ENCODE data around the gene CELSR1.

The CELSR1 gene

DNA sequence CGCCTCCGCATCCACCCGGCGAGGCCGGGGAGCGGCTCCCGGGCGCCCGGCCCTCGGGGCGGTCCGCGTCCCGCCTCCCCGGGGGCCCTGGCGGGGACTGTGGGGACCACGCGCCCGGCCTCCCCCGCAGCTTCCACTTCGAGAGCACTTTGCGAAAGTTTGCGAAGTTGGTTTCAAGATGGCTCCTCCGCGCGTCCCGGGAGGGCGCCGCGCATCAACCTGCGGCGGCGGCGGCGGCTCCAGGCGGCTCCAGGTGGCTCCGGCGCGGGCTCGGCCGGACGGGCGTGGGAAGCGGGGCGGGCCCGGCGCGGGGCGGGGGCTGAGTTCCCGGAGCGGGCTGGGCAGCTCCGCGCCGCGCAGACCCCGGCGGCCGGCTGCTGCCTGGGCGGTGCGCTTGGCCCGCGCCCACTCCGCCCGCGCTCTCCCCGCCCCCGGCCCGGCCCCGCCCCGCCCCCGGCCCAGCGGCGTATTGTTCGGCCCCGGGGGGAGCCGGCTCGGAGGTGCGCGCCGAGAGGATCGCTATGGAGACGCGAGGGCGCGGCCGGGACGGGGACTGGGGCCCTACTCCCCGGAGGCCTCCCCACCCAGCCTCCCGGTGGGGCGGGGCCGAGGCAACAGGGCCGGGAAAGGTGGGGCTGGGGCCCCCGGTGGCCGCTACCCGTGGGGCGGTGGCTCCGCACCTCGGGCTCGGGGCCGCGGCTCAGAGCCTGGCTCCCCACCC, at the start of gene CELSR1:
CELSR1 (minus strand) TSS at position 396 of the 721 bp plus-strand sequence. CDS start 450 bp downstream, outside the sequence.
- DNase-seq = no peak

- peak; percentile 24 for DNase-seq
These were observed 49.6 kb upstream of the CELSR1 start for GRCh38 chr22:46587061-46587460.

GRCh38 chr22:46586531-46587011, 49.2 kb upstream of the CELSR1 start:
- no peak for DNase-seq

- DNase-seq = no peak
These were observed 48.7 kb upstream of the CELSR1 start for GRCh38 chr22:46586123-46586519.

GRCh38 chr22:46585340-46586122, 48.1 kb upstream of the CELSR1 start:
- DNase-seq = no peak

DNA sequence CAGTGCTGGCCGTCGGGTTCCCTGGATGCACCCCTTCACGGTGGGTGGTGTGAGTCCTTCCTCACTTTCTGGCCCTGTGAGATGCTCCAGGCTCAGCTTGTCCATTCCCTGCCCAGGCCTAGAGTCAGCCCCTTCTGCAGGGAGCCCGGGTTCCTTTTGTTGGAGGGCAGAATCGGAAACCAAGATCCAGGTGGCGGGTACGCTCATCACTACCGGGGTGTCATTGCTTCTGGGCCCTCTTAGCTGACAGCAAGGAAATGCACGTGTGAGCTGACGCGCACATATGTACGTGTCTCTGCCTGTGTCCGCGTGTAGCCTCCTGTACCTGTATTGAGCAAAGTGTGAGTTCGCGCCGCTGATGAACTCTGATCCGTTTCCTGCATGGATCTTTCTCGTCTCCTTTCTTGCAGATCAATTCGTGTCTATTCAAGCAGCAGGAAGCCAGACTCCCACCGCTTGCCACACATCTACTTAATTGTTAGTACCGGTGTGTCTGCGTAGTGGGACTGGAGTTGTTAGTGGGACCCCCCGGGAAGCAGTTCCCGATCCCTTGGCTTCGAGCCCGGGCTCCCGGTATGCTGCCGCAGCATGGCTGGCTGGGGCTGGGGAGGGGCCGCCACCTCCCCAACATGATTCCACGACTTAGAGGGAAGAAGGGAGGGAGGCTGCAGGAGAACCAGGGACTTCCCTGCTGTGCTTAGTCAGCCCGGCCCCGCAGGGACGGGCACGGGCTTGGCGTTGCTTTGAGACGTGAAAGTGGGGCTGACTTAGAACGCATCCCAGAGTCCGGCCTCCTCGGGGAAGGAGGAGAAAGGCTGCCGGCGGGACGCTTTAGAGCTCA, 46.9 kb upstream of the CELSR1 start:
- DNase-seq = no peak

DNA sequence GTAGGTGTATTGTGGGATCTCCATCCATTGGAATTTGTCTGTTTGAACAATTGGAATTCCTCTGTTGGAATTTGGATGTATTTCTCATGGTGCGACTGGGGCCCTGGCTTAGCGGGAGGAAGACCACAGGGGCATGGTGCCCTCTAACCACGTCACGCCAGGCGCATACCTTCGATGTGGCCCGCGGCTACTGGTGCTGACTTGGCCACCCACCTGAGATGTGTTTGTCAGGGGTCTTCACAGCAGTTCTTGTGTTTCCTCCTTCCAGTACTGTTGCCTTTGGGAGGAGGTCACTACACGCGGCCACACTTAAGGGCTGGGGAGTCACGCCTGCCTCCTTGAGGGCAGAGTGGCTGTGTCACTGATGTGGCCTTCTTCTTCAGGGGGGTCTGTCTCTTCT, 46.2 kb upstream of the CELSR1 start:
- no peak for DNase-seq

DNA sequence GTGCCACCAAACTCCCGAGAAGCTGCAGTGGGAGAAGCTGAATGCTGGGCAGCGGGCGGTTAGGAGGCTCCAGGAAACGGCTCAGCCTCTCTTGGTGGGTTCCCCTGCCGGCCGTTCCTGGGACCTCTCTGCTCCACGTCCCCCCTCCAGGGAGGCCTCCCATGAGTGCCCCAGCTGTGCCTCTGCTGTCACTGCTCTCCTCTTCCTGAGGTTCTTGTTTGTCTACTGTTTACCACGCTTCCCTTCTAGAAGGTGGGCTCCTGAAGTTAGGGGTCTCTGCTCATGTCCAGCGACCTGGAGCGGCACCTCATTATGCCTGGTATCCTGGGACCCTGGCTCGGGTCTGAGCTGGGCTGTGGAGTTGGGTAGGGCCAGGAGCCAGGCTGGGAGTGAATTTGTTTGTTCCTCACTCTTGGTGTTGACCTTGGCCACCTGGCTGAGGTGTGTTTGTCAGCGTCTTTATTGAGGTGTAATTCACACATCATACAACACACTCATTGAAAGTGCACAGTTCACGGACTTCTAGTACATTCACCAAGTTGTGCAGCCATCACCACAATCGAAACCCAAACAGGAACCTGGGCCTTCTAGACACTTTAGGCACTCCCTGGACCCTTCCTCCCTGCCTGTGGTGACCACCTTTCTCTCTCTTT, 45.0 kb upstream of the CELSR1 start:
- DNase-seq = no peak

GRCh38 chr22:46581538-46582244, 44.3 kb upstream of the CELSR1 start:
- DNase-seq = no peak

- DNase-seq = no peak
These were observed 43.6 kb upstream of the CELSR1 start for GRCh38 chr22:46580940-46581537.

DNA sequence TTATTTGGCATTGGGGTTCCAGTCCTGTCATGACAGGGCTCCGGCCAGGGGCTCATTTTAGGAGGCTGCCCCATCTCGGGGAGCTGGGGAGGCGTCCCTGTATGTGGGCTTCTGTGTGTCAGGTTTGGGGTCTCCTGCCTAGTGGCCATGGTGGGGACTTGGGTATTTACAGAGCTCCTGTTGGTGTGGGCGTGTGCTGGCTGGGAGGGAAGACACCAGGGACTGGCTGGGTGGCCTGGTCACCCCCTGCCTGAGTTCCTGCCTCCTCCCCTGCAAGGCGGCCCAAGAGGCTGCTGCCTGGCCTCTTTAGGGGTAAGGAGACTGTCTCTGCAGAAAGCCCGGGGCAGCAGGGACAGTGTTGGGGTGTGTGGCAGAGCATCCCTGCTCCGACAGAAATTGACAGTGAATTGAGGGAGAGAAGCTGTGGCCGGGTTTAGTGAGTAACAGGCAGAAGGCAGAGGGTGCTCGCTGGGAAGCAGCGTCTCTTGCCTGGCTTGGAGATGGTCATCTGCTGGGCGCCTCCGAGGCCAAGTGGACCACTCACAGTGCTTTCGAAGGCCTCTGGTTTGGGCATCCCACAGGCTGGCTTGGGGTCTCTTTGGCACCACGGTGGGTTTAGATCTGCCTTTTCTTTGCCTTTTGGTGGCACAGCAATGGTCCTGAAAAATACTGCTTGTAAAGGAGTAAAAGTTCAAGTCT, 42.5 kb upstream of the CELSR1 start:
- no peak for DNase-seq

- no peak for DNase-seq
These were observed 41.6 kb upstream of the CELSR1 start for GRCh38 chr22:46578824-46579561.

GRCh38 chr22:46578251-46578823, 40.9 kb upstream of the CELSR1 start:
- no peak for DNase-seq

- no peak for DNase-seq
These were observed 40.2 kb upstream of the CELSR1 start for GRCh38 chr22:46577368-46578249.

DNA sequence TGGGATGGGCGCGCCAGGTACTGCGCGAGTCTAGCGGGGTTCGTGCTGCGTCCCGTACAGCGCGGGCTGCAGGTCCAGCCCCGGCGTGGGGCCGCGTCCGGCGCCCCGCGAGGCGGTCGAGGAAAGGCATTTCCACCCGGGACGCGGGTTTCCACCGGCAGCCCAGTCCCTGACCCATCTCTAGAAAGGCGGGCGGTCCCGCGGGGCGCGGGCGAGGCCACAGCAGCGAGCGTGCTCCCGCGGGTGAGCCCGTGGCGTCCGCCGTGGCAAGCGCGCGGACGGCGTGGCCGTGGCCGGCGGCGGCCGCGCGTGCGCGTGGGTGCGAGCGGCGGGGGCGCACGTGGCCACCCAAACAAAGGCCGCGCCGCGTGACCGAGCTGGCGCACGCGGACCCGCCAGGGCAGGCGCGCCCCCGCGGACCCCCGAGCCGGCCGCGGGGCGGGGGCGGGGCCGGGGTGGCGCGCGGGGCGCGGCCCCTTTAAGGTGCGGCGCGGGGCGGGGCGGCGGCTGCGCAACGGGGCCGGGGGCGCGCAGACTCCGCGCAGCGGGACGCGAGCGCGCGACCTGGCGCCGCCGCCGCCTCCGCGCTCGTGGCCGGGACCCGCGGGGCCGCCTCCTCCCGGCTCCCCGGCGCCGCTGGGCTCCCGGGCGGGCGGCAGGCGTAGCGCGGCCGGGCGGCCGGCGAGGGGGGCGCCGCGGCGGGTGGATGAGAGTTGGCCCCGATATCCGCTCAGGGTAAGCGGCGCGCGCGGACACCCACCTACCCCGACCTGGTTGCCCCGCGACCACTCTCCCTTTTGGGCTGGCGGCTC, 39.3 kb upstream of the CELSR1 start:
- DNase-seq = peak; percentile 47

DNA sequence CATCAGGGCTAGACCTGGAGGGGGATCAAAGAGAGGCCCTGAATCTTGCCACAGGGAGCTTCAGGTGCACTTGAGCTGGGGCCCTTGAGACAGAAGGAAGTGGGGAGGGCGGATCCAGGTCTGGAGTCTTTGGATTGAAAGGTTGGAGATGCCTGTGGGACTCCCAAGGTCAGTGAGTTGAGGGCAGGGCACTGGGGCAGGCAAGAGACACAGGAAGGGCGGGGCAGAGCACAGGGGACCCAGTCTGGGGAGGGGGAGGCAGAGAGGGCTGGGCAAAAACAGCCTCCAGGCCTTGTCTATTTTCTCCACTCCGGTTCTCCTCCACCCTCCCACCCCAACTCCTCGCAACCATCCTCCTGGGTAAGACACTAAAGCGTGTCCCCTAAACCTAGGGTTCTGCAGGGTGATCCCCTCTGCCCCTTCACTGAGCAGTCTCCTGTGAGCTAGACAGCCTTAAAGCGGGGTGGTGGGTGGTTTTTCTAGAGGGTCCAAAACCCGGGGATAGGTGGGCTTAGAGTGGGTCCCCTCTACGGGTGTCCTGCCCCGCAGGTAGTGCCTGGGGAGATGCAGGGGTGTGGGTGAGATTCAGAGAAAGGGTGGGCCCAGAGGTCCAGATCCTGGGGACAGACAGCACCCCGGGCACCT, 38.6 kb upstream of the CELSR1 start:
- no peak for DNase-seq
